ENCODE data around the gene SCD5.

Gene SCD5

GRCh38 chr4:82755650-82756049 lies 42.9 kb downstream of the SCD5 start:
- Histone ChIP-seq H3K9ac (ENCODE audit: low read depth, low read length) (no peak overlapping the region), H3K27ac (ENCODE audit: low read length) (no peak overlapping the region), H3K27me3 (ENCODE audit: insufficient read depth, low read length) (peaks cover 17% of the 10 kb centered on the region; the same call in 1 of the 2 replicates), H3K4me3 (ENCODE audit: low read length) (no peak overlapping the region), H3K4me1 (ENCODE audit: insufficient read depth, low read length) (no peaks in the 10 kb centered on the region), H3K9me3 (ENCODE audit: insufficient read depth, low read depth, low read length) (no peaks in the 10 kb centered on the region), H3K36me3 (ENCODE audit: insufficient read depth, low read depth, low read length) (no peaks in the 10 kb centered on the region)

DNA sequence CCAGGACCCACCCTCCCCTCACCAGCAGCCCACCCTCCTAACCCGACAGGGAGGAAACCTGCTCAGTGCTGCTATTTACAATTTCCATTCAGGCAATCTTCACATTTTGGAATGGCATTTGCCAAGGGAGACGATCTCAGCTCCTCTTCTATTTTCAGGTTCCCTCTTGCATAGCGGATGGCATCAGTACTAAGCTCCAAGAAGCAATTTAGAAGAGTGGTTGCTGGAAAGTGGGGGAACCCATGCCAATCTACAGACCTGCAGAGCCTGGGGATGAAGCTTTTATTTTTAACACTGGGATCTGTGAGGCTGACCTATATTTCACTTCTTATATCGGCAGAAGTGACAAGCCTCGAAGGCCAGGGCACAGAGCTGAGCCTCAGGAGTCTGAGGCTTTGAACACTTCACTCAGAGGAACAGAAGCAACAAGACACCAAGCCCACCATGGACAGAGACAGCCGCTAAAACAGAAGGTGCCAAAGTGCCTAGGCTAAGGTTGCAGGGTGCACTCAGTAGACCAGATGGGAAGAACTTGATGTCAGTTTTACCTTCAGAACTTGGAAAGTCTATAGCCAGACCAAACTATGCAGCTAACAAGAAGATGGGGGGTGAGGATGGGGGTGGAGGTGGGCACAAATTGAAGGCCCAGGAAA lies 44.0 kb downstream of the SCD5 start:
- Histone ChIP-seq H3K27ac (ENCODE audit: low read length) (no peak overlapping the region), H3K9me3 (ENCODE audit: insufficient read depth, low read depth, low read length) (no peaks in the 10 kb centered on the region), H3K27me3 (ENCODE audit: insufficient read depth, low read length) (peaks cover 8% of the 10 kb centered on the region; the same call in 1 of the 2 replicates)

DNA sequence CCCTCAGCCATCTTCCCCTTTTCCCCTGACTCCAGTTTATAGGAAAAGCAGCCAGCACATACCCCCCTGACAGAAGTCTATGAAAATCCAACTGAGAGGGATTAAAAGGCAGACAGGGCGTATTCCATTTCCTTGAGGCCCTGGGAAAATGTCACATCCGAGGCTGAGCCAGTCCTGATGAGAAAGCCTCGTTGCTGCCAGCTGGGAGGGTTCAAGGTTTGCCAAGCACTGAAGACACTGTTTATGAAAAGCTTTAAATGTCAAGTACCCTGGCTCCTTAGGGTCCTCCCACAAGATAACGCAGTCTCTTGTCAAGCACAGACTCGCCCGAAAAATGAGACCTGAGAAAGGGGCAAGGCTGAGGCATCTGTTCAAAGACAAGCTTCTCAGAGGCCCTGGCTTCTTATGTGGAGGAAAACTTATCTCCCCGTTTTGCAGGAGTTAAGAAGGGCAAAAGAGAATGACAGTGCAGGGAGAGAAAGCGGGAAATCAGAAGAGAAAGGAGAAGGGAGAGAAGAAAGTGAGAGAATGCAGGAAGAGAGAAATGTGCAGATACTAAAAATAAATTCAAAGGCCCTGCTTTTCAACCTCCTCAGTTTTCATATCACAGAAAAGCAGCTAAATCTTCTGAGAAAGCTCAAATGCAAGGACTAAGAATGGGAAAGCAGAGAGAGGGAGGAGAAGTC lies 44.7 kb downstream of the SCD5 start:
- no peaks in the 10 kb centered on the region for H3K4me1 ChIP-seq (ENCODE audit: insufficient read depth, low read length)
- no peaks in the 10 kb centered on the region for H3K36me3 ChIP-seq (ENCODE audit: insufficient read depth, low read depth, low read length)
- H3K27ac ChIP-seq (ENCODE audit: low read length) = no peak overlapping the region
- peaks cover under 1% of the 10 kb centered on the region; the same call in 1 of the 2 replicates for H3K27me3 ChIP-seq (ENCODE audit: insufficient read depth, low read length)
- no peak overlapping the region for H3K4me3 ChIP-seq (ENCODE audit: low read length)
- H3K9ac ChIP-seq (ENCODE audit: low read depth, low read length) = no peak overlapping the region
- no peaks in the 10 kb centered on the region for H3K9me3 ChIP-seq (ENCODE audit: insufficient read depth, low read depth, low read length)

More for the DNA sequence above, 44.0 kb downstream of the SCD5 start:
- no peak overlapping the region for H3K4me3 ChIP-seq (ENCODE audit: low read length)
- no peak overlapping the region for H3K9ac ChIP-seq (ENCODE audit: low read depth, low read length)
- H3K36me3 ChIP-seq (ENCODE audit: insufficient read depth, low read depth, low read length) = no peaks in the 10 kb centered on the region
- no peaks in the 10 kb centered on the region for H3K4me1 ChIP-seq (ENCODE audit: insufficient read depth, low read length)

GRCh38 chr4:82753238-82753637 lies 45.4 kb downstream of the SCD5 start:
- Histone ChIP-seq H3K36me3 (ENCODE audit: insufficient read depth, low read depth, low read length) (no peaks in the 10 kb centered on the region), H3K4me1 (ENCODE audit: insufficient read depth, low read length) (peaks cover 4% of the 10 kb centered on the region), H3K27ac (ENCODE audit: low read length) (no peak overlapping the region), H3K27me3 (ENCODE audit: insufficient read depth, low read length) (no peaks in the 10 kb centered on the region; the same call in 1 of the 2 replicates), H3K4me3 (ENCODE audit: low read length) (no peak overlapping the region), H3K9ac (ENCODE audit: low read depth, low read length) (no peak overlapping the region), H3K9me3 (ENCODE audit: insufficient read depth, low read depth, low read length) (no peaks in the 10 kb centered on the region)

GRCh38 chr4:82748810-82749470 lies 49.7 kb downstream of the SCD5 start:
- no peak overlapping the region for H3K27ac ChIP-seq (ENCODE audit: low read length)
- H3K36me3 ChIP-seq (ENCODE audit: insufficient read depth, low read depth, low read length) = no peaks in the 10 kb centered on the region
- H3K9me3 ChIP-seq (ENCODE audit: insufficient read depth, low read depth, low read length) = no peaks in the 10 kb centered on the region
- no peaks in the 10 kb centered on the region; the same call in 1 of the 2 replicates for H3K27me3 ChIP-seq (ENCODE audit: insufficient read depth, low read length)
- peaks cover 25% of the 10 kb centered on the region for H3K4me1 ChIP-seq (ENCODE audit: insufficient read depth, low read length)
- H3K4me3 ChIP-seq (ENCODE audit: low read length) = no peak overlapping the region
- no peak overlapping the region for H3K9ac ChIP-seq (ENCODE audit: low read depth, low read length)

GRCh38 chr4:82747686-82748575 lies 50.7 kb downstream of the SCD5 start:
- H3K4me1 ChIP-seq (ENCODE audit: insufficient read depth, low read length) = peaks cover 25% of the 10 kb centered on the region
- no peak overlapping the region for H3K4me3 ChIP-seq (ENCODE audit: low read length)
- H3K27ac ChIP-seq (ENCODE audit: low read length) = no peak overlapping the region
- no peaks in the 10 kb centered on the region for H3K36me3 ChIP-seq (ENCODE audit: insufficient read depth, low read depth, low read length)
- H3K27me3 ChIP-seq (ENCODE audit: insufficient read depth, low read length) = no peaks in the 10 kb centered on the region; the same call in 1 of the 2 replicates
- no peaks in the 10 kb centered on the region for H3K9me3 ChIP-seq (ENCODE audit: insufficient read depth, low read depth, low read length)
- no peak overlapping the region for H3K9ac ChIP-seq (ENCODE audit: low read depth, low read length)

DNA sequence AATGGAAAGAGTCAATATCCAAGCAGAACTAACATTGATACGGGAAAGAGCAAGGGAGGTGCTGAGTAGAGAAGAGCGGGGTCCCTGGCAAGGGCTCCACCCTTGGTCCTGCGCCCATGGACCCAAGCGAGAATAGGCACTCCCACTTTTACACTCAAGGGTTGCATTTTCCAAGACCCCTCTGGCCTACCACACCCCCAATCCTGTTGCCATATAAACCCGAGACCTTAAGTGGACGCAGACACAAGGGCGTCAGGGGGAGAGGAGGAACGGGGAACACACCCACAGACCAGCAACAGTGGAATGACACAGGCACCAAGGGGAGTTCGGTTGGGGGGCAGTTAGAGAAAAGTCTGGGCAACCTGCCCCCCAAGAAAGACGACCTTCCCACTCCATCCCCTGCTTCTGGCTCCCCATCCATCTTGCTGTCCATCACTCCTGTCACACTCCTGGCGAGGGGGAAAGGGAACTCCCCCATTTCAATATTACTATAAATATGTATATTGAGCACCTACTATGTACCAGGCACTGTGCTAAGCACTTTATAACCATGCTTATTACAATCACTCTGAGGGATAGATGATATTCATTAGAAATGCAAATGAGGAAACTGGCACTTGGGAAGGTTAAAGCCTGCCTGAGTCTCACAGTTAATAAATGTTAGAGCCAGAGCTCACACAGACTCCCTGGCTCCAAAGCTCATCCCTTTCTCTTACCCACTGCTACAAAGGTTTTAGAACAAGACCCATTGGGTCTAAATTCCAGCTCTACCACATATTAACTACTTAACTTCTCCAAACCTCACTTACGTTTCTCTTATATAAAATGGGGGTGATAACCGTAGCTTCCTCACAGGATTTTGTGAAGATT lies 51.7 kb downstream of the SCD5 start:
- 0 out of 2 replicates have a peak overlapping the region, but pooled peaks have one; percentile 25 for H3K9ac ChIP-seq (ENCODE audit: low read depth, low read length)
- no peaks in the 10 kb centered on the region for H3K9me3 ChIP-seq (ENCODE audit: insufficient read depth, low read depth, low read length)
- H3K4me1 ChIP-seq (ENCODE audit: insufficient read depth, low read length) = peaks cover 25% of the 10 kb centered on the region
- H3K36me3 ChIP-seq (ENCODE audit: insufficient read depth, low read depth, low read length) = no peaks in the 10 kb centered on the region
- no peak overlapping the region for H3K4me3 ChIP-seq (ENCODE audit: low read length)
- H3K27me3 ChIP-seq (ENCODE audit: insufficient read depth, low read length) = no peaks in the 10 kb centered on the region
- H3K27ac ChIP-seq (ENCODE audit: low read length) = no peak overlapping the region

DNA sequence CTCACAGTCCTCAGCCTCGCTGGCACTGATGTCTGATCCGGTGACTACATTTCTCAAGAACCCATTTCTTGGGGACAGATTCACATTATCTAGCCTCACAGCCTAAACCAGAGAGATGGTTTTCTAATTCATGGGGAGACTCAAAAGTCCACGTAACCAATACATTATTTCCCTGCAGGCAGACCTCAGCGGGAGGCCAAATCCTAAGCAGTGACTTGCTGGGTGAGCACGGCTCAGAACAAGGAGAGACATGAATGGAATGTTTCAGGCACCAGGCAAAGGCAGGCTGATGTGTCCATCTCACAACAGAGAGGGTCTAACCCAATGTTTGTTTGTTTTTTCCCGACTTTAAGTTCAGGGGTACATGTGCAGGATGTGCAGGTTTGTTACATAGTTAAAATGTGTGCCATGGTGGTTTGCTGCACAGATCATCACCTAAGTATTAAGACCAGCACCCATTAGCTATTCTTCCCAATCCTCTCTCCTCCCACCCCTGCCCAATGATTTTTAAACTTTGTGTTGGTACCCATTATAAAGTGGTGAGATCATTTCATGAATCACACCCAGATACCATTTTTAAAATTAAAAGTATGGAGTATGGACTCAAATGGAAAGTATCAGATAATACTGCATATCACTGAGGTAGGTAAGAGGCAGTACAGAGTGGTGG lies 53.3 kb downstream of the SCD5 start:
- Histone ChIP-seq H3K27me3 (ENCODE audit: insufficient read depth, low read length) (no peaks in the 10 kb centered on the region), H3K27ac (ENCODE audit: low read length) (no peak overlapping the region), H3K9ac (ENCODE audit: low read depth, low read length) (no peak overlapping the region), H3K4me3 (ENCODE audit: low read length) (no peak overlapping the region), H3K9me3 (ENCODE audit: insufficient read depth, low read depth, low read length) (no peaks in the 10 kb centered on the region), H3K4me1 (ENCODE audit: insufficient read depth, low read length) (peaks cover 25% of the 10 kb centered on the region), H3K36me3 (ENCODE audit: insufficient read depth, low read depth, low read length) (no peaks in the 10 kb centered on the region)

GRCh38 chr4:82744284-82744968 lies 54.2 kb downstream of the SCD5 start:
- no peaks in the 10 kb centered on the region for H3K9me3 ChIP-seq (ENCODE audit: insufficient read depth, low read depth, low read length)
- no peak overlapping the region for H3K4me3 ChIP-seq (ENCODE audit: low read length)
- no peaks in the 10 kb centered on the region for H3K27me3 ChIP-seq (ENCODE audit: insufficient read depth, low read length)
- no peaks in the 10 kb centered on the region for H3K36me3 ChIP-seq (ENCODE audit: insufficient read depth, low read depth, low read length)
- H3K9ac ChIP-seq (ENCODE audit: low read depth, low read length) = no peak overlapping the region
- no peak overlapping the region for H3K27ac ChIP-seq (ENCODE audit: low read length)
- peaks cover 25% of the 10 kb centered on the region for H3K4me1 ChIP-seq (ENCODE audit: insufficient read depth, low read length)

DNA sequence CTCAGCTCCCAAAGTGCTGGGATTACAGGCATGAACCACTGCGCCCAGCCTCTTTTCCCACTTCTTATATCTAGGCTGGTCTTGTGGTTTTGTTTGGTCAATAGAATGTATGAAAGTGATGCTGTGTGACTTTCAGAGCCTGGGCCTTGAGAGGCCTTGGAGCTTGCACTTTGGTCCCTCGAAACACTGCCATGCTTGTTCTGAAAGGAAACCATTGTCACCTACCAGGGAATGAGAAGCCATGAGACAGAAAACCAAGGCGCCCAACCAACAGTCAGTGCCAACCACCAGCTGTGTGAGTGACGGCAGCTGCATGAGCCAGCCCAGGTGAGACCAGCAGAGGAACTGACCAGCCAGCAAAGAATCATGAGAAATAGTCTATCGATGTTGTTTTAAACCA lies 57.4 kb downstream of the SCD5 start:
- no peaks in the 10 kb centered on the region for H3K27me3 ChIP-seq (ENCODE audit: insufficient read depth, low read length)
- no peaks in the 10 kb centered on the region for H3K36me3 ChIP-seq (ENCODE audit: insufficient read depth, low read depth, low read length)
- no peak overlapping the region for H3K9ac ChIP-seq (ENCODE audit: low read depth, low read length)
- H3K27ac ChIP-seq (ENCODE audit: low read length) = no peak overlapping the region
- H3K4me3 ChIP-seq (ENCODE audit: low read length) = no peak overlapping the region
- no peaks in the 10 kb centered on the region for H3K9me3 ChIP-seq (ENCODE audit: insufficient read depth, low read depth, low read length)
- peaks cover 11% of the 10 kb centered on the region for H3K4me1 ChIP-seq (ENCODE audit: insufficient read depth, low read length)

Measured in iPS-20b (cell line).